ENCODE data around the gene MEIOB.
"Not testable (repeated sequence)": the region's sequence is repeated elsewhere in the genome, so short reads cannot be mapped to it uniquely, and the experiment has no call there.

MEIOB gene, protein sequence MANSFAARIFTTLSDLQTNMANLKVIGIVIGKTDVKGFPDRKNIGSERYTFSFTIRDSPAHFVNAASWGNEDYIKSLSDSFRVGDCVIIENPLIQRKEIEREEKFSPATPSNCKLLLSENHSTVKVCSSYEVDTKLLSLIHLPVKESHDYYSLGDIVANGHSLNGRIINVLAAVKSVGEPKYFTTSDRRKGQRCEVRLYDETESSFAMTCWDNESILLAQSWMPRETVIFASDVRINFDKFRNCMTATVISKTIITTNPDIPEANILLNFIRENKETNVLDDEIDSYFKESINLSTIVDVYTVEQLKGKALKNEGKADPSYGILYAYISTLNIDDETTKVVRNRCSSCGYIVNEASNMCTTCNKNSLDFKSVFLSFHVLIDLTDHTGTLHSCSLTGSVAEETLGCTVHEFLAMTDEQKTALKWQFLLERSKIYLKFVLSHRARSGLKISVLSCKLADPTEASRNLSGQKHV

GRCh38 chr16:1871974-1872635 lies at the start of gene MEIOB:
Gene MEIOB, minus strand, starts transcription at chr16:1872164. Its CDS starts 3,989 bp downstream, at chr16:1868175.
- DNase-seq (ENCODE audit: low read depth): peak; percentile 22

GRCh38 chr16:1920727-1921171 lies 48.8 kb upstream of the MEIOB start:
- DNase-seq (ENCODE audit: low read depth): no peak

DNA sequence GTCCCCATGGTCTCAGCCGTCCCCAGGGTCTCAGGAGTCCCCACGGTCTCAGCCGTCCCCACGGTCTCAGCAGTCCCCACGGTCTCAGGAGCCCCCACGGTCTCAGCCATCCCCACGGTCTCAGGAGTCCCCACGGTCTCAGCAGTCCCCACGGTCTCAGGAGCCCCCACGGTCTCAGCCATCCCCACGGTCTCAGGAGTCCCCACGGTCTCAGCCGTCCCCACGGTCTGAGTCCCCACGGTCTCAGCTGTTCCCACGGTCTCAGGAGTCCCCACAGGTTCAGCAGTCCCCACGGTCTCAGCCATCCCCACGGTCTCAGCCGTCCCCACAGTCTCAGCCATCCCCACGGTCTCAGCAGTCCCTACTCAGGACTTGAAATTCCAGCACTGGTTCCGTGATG lies 48.2 kb upstream of the MEIOB start:
- DNase-seq (ENCODE audit: low read depth): not testable (repeated sequence)

DNA sequence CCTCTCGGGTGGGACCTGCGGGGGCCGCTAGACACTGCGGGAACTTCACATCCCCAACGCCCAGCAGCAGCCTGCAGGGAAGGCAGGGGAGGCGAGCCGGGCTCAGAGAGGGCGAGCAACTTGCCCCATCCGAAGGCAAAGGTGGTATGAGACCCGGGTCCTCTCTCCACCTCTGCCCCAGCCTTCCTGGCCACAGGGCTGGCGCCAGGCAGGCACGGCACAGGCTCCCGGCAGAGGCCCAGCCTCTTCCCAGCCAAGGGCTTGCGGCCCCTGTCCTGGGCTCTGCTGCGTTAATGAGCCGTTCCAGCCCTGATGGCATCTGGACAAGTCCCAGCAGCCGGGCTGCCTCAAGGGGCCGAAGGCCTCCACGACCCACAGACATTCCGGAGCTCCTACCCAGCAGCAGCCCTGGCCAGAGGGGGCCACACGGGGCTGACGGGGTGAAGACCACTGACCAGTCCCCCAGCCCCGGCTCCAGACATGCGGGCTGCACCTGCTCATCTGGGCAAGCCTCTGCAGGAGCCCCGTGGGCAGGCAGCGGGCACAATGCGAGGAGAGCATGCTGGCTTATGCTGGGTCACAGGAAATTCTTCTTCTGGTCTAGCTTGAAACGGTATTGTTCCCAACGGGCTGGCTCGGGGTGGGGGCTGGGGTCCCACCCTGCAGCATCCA lies 47.5 kb upstream of the MEIOB start:
- DNase-seq (ENCODE audit: low read depth): no peak

- no peak for DNase-seq (ENCODE audit: low read depth)
These were observed 46.7 kb upstream of the MEIOB start, which contains the start of gene HS3ST6 for GRCh38 chr16:1918351-1919326. Gene HS3ST6, minus strand, starts transcription at chr16:1918415. Its CDS starts 92 bp downstream, at chr16:1918323.

DNA sequence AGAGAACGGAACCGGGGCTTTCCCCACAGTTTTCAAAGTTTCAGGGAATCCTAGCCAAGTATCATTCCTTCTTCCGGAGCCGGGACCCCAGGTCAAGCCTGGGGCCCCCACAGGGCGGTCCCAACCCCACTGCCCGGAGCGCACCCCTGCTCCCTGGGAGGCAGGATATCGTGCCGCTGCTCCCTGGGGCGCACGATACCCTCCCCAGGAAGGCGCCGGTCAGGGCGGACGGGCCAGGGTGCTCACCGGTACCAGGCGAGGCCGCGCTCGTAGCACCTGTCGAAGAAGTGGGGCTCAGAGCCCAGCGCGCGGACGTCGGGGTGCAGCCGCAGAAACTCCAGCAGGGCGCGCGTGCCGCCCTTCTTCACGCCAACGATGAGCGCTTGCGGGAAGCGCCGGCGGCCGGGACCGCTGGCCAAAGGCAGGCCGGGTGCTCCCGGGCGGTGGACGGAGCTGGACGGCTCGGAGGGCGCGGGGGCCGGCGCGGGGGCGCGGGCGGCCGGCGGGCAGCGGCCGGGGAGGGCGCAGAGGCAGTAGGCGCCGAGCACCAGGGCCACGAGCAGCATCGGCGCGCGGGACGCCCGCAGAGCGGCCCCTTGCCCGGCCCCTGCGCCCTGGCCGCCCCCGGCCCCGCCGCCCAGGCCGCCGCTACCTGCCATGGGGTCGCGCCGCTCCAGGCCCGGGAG lies 45.8 kb upstream of the MEIOB start:
- no peak for DNase-seq (ENCODE audit: low read depth)

- no peak for DNase-seq (ENCODE audit: low read depth)
These were observed 45.2 kb upstream of the MEIOB start for GRCh38 chr16:1917056-1917664.

DNA sequence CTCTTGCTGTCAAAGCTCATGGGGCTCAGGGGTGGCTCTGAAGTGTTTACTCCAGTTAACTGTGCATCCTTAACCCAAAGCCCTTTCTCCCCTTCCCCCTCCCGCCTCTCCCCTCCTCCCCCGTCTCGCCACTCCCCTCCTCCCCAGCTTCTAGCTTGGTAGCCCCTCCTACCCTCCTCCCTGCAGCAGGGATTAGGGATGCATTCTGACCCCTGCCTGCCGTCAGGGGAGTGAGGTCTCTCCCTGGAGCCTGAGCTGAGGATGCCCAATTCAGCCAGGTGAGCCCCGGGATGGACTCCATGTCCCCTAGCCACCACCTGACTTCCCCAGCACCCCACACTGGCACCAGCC lies 44.7 kb upstream of the MEIOB start:
- DNase-seq (ENCODE audit: low read depth): no peak

DNA sequence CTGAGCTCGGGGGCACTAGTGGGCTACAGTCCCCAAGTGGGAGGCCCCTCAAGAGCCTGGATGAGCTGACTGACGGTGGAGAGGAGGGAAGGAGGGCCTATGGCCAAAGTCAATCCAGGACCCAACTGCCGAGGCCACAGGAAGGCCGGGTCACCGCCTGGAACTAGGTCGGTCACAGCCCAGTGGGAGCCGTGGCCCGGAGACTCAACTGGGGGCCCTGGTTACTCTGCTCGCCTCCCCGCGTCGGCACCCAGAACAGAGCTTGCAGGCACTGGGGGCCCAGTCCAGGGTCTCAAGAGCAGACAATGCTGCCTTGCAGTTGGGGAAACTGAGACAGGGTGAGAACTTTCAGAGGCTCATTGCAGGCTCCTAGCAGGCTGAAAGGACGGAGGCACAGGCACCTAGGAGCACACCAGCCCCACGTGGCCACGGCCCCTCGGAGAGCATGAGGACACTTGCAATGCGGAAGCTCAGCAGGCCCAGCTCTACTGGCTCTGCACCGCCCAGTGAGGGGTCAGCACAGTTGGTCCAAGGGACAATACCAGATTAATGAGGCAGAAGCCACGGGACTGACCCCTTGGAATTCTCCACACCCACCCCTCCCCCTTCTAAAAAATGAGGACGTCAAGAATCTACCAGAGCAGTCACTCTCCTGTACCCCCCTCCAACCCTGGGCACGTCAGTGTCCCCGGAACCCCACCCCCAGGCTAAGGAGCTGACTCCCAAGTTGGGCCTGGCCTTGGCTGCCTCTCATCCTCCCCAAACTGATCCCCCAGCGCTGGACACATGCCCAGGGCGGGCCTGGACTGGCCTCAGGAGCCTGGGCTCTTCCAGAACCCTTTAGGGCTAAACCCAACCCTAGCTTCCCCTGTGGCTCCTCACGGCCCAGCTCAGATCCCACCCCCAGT lies 44.0 kb upstream of the MEIOB start:
- DNase-seq (ENCODE audit: low read depth): no peak

DNA sequence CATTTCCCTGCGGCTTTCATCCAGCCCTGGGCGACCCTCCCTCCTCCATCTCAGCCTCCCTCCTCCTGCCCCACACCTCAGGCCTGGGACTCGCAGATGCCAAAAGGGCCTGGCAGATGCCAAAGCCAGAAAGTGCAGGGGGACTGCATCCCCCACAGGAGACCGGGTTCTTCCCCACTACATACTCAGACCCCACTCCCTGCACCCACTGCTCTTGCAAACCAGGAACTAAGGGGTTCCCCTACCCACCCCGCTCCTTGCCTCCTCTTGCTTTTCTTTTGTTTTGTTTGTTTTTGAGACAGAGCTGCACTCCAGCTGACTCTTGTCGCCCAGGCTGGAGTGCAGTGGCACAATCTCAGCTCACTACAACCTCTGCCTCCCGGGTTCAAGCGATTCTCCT lies 43.0 kb upstream of the MEIOB start:
- no peak for DNase-seq (ENCODE audit: low read depth)

- DNase-seq (ENCODE audit: low read depth): no peak
These were observed 42.2 kb upstream of the MEIOB start for GRCh38 chr16:1914084-1914608.

GRCh38 chr16:1913327-1914083 lies 41.5 kb upstream of the MEIOB start:
- DNase-seq (ENCODE audit: low read depth): no peak

- DNase-seq (ENCODE audit: low read depth): no peak
These were observed 40.2 kb upstream of the MEIOB start for GRCh38 chr16:1912215-1912543.

GRCh38 chr16:1911467-1912214 lies 39.7 kb upstream of the MEIOB start:
- DNase-seq (ENCODE audit: low read depth): no peak

DNA sequence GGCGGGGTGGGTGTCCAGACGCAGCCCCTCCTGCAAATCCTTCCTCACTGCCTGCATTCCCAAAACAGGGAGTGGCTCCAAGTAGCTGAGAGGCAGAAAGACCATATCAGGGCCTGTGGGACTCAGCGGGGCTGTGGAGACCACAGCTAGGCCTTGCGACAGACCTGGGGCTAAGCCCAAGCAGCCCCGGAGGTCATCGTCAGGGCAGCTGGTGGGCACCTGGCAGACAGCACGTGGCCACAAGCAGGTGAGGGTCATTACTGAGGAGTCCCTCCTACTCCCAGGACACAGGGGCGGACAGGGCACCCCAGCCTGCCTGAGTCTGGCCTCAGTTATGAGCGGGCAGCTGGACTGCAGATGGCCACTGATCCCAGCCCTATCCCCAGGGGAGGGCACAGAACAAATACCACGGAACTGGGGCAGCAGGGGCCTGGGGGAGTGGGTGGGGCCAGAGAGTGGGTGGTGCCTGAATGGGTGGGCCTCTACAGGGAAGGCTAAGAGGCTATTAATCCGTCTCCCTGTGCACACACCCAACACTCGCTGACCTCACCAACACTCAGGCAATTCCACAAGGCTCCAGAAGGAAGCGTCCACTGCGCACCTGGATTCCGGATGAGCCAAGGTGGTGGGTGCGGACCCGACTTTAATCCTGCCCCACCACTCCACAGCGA lies 37.7 kb upstream of the MEIOB start:
- no peak for DNase-seq (ENCODE audit: low read depth)

DNA sequence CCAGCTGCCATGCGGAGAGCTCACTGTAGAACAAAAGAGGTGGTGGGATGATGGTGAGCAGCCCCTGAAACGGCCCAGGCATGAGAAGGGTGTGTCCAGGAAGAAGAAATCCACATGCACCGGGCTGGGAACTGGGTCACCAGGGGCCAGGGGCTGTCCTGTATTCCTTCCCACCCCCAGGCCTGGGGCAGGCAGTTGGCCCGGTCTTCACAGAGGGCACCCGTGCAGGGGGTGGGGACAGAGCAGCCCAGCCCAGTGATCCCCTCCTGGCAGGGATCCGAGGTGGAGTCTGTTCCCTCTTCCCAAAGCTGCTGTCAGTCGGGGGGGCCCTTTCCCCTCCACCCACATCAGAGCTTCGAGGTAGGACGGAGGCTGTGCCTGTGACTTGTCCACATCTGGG lies 37.0 kb upstream of the MEIOB start:
- DNase-seq (ENCODE audit: low read depth): no peak

DNA sequence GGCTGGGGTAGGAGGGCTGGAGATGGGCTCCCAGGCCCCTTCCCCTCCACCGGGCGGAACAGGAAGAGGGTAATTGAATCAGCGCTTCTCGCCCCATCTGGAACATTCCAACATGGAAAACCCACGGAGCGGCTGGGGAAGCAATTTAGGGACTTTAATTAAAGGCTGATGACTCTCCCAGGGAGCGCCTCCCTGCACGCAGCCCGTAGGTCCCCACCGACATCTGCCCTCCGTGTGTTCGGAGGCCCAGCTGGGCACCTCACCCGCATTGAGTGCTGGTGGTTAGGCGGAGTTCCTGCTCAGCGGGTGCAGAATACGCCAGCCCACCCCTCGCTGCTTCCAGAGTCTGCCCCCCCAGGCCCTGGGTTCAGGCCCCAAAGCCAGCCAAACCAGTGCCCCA lies 36.2 kb upstream of the MEIOB start:
- DNase-seq (ENCODE audit: low read depth): no peak

Data from stimulated activated CD8-positive, alpha-beta memory T cell treated with anti-CD3 and anti-CD28 coated beads, Interleukin-15, amount 100 ng/mL, for 24 hours (primary cell).